ENCODE results near the gene TSSK3.
A peak's percentile ranks its signal among the peaks of the same experiment; 100 is the strongest.

Gene TSSK3

GRCh38 chr1:32335790-32336590 lies 26.3 kb upstream of the TSSK3 start, which contains the start of gene MARCKSL1:
Gene MARCKSL1 (minus strand): TSS chr1:32336233. CDS start chr1:32336033, 200 bp downstream.
- ATAC-seq = peak; percentile 49
- peaks cover 69% of the 10 kb centered on the region for H3K4me1 Mint-ChIP-seq
- H3K27ac Mint-ChIP-seq = peak within 1 kb of the TSS; percentile 27 to 87
- peak; percentile 78 to 89 for DNase-seq
- H3K27me3 Mint-ChIP-seq = no peaks in the 10 kb centered on the region
- no peaks in the 10 kb centered on the region for H3K9me3 Mint-ChIP-seq
- peak within 1 kb of the TSS; percentile 86 to 87 for H3K4me3 Mint-ChIP-seq

GRCh38 chr1:32336591-32336932 lies 25.8 kb upstream of the TSSK3 start:
- Mint-ChIP-seq H3K4me1 (peaks cover 69% of the 10 kb centered on the region), H3K27me3 (no peaks in the 10 kb centered on the region), H3K4me3 (peak overlapping the region; percentile 49 to 59), H3K27ac (no peak overlapping the region), H3K9me3 (no peaks in the 10 kb centered on the region)
- DNase-seq (no peak), ATAC-seq (no peak)

- ATAC-seq = peak; percentile 78
- Mint-ChIP-seq H3K27me3 (no peaks in the 10 kb centered on the region), H3K4me1 (peaks cover 70% of the 10 kb centered on the region), H3K4me3 (peak overlapping the region; percentile 49 to 59), H3K27ac (no peak overlapping the region), H3K9me3 (no peaks in the 10 kb centered on the region)
- DNase-seq = peak; percentile 51 to 74
These were observed 25.2 kb upstream of the TSSK3 start for GRCh38 chr1:32336963-32337675.

GRCh38 chr1:32337855-32338636 lies 24.3 kb upstream of the TSSK3 start:
- DNase-seq (peak; percentile 37 to 59), ATAC-seq (peak; percentile 56)
- H3K4me1 Mint-ChIP-seq = peaks cover 71% of the 10 kb centered on the region
- H3K27me3 Mint-ChIP-seq = no peaks in the 10 kb centered on the region
- H3K9me3 Mint-ChIP-seq = no peaks in the 10 kb centered on the region
- peak overlapping the region; percentile 8 to 49 for H3K4me3 Mint-ChIP-seq
- no peak overlapping the region for H3K27ac Mint-ChIP-seq

GRCh38 chr1:32338637-32339145 lies 23.6 kb upstream of the TSSK3 start:
- Mint-ChIP-seq H3K27me3 (no peaks in the 10 kb centered on the region), H3K27ac (peak overlapping the region in 1 of 2 donors; percentile 79), H3K4me1 (peaks cover 65% of the 10 kb centered on the region), H3K9me3 (no peaks in the 10 kb centered on the region), H3K4me3 (no peak overlapping the region)
- no peak for ATAC-seq
- DNase-seq = no peak

- no peaks in the 10 kb centered on the region for H3K9me3 Mint-ChIP-seq
- H3K27me3 Mint-ChIP-seq = no peaks in the 10 kb centered on the region
- peak overlapping the region; percentile 8 to 13 for H3K27ac Mint-ChIP-seq
- peak; percentile 74 for ATAC-seq
- no peak overlapping the region for H3K4me3 Mint-ChIP-seq
- peaks cover 58% of the 10 kb centered on the region for H3K4me1 Mint-ChIP-seq
- peak in 1 of 2 donors; percentile 45 for DNase-seq
These were observed 22.9 kb upstream of the TSSK3 start for GRCh38 chr1:32339363-32339978.

- Mint-ChIP-seq H3K27ac (no peak overlapping the region), H3K27me3 (no peaks in the 10 kb centered on the region), H3K9me3 (no peaks in the 10 kb centered on the region), H3K4me3 (no peak overlapping the region), H3K4me1 (peaks cover 66% of the 10 kb centered on the region)
- DNase-seq (no peak), ATAC-seq (no peak)
These were observed 21.1 kb upstream of the TSSK3 start for GRCh38 chr1:32341186-32341757.

- no peaks in the 10 kb centered on the region for H3K27me3 Mint-ChIP-seq
- no peak overlapping the region for H3K27ac Mint-ChIP-seq
- H3K9me3 Mint-ChIP-seq = no peaks in the 10 kb centered on the region
- no peak for ATAC-seq
- no peak for DNase-seq
- peaks cover 67% of the 10 kb centered on the region for H3K4me1 Mint-ChIP-seq
- H3K4me3 Mint-ChIP-seq = no peak overlapping the region
These were observed 20.4 kb upstream of the TSSK3 start for GRCh38 chr1:32341971-32342370.

- no peaks in the 10 kb centered on the region for H3K9me3 Mint-ChIP-seq
- no peak for ATAC-seq
- peaks cover 63% of the 10 kb centered on the region for H3K4me1 Mint-ChIP-seq
- H3K27ac Mint-ChIP-seq = no peak overlapping the region
- H3K27me3 Mint-ChIP-seq = no peaks in the 10 kb centered on the region
- no peak for DNase-seq
- no peak overlapping the region for H3K4me3 Mint-ChIP-seq
These were observed 19.6 kb upstream of the TSSK3 start for GRCh38 chr1:32342704-32343103.

- ATAC-seq = no peak
- H3K9me3 Mint-ChIP-seq = no peaks in the 10 kb centered on the region
- H3K4me3 Mint-ChIP-seq = no peak overlapping the region
- DNase-seq = no peak
- H3K27me3 Mint-ChIP-seq = peaks cover 8% of the 10 kb centered on the region
- H3K27ac Mint-ChIP-seq = peak overlapping the region in 1 of 2 donors; percentile 19
- peaks cover 60% of the 10 kb centered on the region for H3K4me1 Mint-ChIP-seq
These were observed 17.0 kb upstream of the TSSK3 start for GRCh38 chr1:32345289-32345827.

GRCh38 chr1:32346532-32347157 lies 15.7 kb upstream of the TSSK3 start:
- H3K4me1 Mint-ChIP-seq = peaks cover 65% of the 10 kb centered on the region
- DNase-seq (no peak), ATAC-seq (no peak)
- no peak overlapping the region for H3K4me3 Mint-ChIP-seq
- no peak overlapping the region for H3K27ac Mint-ChIP-seq
- peaks cover 8% of the 10 kb centered on the region for H3K27me3 Mint-ChIP-seq
- H3K9me3 Mint-ChIP-seq = no peaks in the 10 kb centered on the region

- Mint-ChIP-seq H3K4me3 (no peak overlapping the region), H3K27ac (no peak overlapping the region), H3K4me1 (peaks cover 72% of the 10 kb centered on the region), H3K27me3 (peaks cover 8% of the 10 kb centered on the region), H3K9me3 (no peaks in the 10 kb centered on the region)
- DNase-seq (no peak), ATAC-seq (no peak)
These were observed 13.1 kb upstream of the TSSK3 start for GRCh38 chr1:32349211-32349708.

- DNase-seq (peak; percentile 81 to 84), ATAC-seq (peak; percentile 71)
- peak overlapping the region; percentile 8 to 66 for H3K27ac Mint-ChIP-seq
- no peaks in the 10 kb centered on the region for H3K9me3 Mint-ChIP-seq
- peak overlapping the region; percentile 85 to 86 for H3K4me3 Mint-ChIP-seq
- H3K27me3 Mint-ChIP-seq = peaks cover 8% of the 10 kb centered on the region
- peaks cover 60% of the 10 kb centered on the region for H3K4me1 Mint-ChIP-seq
These were observed 11.4 kb upstream of the TSSK3 start for GRCh38 chr1:32350785-32351398.

All from stimulated activated naive CD8-positive, alpha-beta T cell treated with anti-CD3 and anti-CD28 coated beads, Interleukin-15, amount 100 ng/mL, for 72 hours (primary cell).